HG03196 (cell line): ENCODE data around the gene SLK.

Experiments used
- ATAC-seq: cut with Tn5 transposase; IDR thresholded peaks from one replicate; pipeline ENCODE4 v1.9.1; 2021; ENCODE audit not compliant: unreplicated experiment

Gene SLK

DNA sequence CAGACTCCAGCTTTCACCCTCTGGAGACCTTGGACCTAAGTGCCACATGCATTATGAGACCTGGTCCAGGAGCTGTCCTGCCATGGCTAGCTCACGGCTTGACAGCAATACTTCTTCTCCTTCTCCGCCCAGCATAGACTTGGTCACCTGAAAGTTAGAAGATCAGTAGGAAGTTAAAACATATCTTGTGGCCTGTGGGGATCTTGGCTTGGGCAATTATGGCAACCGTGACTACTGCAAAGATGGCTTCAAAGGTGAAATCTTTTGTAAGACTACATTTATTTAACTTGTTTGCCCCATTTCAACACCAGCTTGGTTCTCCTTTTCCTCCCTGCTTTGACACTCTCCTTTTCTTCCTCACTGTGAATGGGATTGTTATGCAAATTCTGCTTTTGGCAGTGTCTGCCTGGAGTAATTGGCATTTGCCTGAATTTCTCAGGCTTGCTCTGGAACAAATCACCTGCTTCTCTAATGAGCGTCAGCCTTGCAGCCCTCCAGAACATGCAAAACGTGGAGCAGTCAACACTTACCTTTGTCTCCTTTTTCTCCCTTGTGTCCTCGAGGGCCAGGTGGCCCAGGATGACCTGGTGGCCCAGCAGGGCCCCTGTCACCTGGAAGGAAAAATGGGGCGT lies 65.3 kb downstream of the SLK start:
- no peak for ATAC-seq

DNA sequence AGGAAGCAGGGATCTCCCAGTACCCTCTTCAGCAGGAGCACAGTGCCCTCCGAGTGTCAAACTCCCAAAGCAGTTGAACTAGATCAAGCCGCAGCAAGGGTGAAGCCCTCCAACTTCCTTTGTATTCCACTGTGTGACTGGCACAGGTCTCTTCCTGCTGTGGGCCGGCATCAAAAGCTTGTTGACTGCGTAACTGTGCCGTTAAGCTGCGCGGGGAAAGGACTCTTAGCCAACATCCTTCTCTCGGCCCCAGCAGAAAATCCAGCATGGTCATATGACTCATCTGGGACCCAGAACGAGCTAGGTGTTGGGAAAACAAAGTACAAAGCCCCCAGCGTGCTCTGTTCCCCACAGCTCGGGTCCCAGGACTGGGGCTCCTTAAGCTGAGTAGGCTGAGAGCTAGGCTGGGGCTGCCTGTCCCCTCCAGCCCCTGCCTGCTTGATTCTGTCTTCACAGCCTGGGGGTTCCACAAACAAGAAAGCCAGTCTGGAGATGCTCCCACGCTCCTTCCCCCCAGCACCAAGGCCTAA lies 66.5 kb downstream of the SLK start:
- ATAC-seq, result no peak

DNA sequence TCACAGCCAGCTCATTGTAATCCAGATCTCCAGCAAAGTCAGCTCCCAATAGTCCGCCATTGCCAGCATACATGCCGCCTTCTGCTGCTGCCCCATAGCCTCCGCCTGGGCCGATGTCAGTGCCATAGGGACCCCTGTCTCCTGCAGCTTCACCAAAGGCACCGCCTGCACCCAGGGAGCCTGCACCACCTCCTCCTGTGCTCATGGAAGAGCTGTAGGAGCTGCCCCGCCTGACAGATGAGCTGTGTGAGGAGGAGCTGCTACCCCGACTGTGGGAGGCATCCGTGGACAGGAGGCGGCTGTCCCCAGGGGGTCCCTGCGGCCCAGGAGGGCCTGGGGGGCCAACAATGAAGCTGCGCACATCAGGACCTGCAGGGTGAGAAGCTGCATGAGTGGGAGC lies 67.0 kb downstream of the SLK start:
- ATAC-seq, result no peak

DNA sequence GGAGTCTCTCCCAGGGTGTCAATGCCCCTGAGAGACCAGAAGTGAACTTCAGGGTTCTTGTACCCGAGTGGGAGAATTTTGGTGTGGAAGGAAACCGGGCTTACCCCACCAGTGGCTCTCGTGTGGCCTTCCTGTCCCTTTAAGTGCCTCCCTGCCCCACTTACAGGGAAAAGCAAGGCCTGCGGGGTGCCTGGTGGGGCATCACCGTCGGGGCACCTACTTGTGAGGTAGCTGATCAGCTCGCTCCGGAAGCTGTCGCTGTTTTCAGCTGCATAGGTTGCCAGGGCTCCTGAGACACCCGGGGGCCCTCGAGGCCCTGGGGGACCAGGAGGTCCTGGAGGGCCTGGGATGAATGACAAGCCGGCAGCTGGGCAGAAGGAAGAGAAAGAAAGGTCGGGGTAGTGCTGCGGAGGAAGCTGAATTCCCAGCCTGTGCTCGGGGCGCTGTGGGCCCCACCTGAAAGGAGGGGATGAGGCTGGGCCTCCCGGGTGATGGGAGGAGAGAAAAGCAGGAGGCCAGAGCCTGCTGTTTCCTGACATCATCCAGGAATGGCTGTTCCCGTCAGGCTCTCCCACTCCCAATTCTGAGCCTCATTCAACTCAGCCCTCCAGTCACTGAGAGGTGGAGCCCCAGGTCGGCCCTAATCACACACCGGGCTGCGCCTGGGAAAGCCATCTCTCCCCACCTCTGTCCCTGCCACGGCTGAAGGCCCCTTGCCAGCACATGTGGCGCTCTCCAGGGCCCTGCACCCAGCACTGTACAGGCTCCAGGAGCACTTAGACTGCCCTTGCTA lies 67.7 kb downstream of the SLK start:
- no peak for ATAC-seq

DNA sequence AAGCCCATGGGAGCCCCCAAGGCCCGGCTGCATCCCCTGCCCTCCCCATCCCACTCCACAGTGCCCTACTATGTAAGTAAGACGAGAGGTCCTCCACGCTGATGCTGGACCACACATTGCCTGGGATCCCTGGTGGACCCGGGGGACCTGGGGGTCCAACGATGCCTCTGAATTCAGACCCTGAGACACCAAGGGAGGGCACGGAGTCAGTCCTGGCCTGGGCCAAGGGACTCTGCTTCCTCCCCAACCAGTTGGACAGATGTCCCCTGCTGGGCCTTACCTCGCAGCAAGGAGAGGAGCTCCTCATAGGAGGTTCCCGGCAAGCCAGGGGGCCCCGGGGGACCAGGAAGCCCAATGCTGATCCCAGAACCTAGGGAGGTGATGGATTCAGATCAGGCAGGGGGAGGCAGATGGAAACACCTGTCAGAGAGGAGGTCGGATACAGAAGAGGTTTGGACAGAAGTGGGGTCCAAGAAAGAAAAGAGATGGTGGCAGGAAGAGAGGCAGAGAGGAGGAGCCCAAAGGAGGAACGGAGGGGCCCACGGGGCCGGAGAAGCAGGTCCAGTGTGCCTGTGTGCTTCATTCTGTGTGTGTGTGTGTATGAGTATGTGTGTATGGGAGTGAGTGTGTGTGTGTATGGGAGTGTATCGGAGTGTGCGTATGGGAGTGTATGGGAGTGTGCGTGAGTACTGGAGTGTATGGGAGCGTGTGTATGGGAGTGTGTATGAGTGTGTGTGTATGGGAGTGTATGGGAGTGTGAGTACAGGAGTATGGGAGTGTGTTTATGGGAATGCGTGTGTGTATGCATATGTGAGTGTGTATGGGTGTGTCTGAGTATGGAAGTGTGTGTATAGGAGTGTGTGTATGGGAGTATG lies 68.5 kb downstream of the SLK start:
- no peak for ATAC-seq

DNA sequence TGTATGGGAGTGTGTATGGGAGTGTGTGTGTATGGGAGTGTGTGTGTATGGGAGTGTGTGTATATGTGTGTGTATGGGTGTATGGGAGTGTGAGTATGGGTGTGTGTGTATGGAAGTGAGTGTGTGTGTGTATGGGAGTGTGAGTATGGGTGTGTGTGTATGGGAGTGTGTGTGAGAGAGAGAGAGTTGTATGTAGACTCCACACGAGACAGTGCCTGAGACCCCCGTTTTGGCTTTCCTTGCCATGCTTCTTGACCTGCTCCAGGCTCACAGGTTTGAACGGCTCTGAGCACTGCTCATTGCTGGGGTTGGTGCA lies 69.1 kb downstream of the SLK start:
- no peak for ATAC-seq

DNA sequence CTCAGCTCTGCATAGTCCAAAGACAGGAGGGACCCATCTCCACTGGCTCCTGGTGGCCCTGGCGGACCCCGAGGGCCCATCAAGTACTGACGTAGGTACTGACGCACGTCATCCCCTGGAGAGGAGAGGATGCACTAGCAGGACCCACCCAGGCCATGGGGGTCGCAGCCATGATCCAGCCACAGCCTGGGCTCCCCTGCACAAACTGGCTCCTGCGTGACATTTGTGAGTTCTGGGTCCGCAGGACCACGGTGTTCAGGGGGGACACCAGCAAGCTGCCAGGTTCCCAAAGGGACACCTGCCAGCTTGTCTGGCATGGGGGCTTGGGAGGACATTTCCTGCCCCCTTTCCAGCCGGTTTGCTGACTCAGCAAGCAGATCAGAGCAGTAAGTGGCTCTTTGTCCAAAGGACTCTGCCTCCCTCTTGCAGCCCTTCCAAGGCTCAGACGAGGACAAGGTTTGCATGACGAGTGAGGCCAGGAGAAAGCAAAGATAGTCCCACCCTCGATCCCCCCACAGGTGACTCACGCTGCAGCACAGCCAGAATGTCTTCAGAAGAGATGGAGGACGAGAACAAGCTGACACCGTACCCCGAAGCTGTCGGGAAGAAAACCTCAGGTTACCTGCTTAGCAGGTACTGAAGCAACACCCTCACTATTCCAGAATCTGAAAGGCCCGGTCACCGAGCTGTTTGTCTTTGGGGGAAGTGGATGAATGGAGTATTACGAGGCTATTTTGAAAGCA lies 69.7 kb downstream of the SLK start:
- ATAC-seq, result no peak

DNA sequence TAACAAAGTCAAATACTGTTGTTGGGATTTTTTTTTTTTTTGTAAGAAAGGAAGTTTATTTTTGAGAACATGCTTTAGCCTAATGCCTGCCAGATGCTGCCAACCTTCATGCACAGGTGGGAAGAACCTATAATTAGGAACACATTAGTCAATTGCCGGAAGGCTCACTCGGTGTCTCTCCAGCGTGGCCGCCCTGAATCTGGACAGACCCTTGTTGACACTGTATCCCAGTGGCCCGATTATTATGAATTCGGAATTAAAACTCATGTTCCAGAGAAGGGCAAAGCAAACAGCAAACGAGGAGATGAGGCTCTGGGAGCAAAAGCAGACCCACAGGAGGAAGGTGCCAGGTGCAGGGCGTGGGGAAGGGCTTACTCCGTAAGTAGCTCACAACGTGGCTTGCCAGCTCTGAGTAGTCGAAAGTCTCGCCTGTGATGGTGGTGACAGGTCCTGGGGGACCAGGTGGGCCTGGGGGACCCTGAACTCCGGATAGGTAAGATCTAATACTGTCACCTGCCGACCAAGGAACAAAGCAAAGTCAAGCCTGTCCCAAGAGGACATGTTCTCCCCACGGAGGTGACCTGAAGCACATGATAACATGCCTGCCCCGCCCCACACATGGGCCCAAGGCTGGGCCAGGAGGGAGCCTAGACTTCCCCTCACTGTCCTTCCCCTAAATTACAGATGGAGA lies 70.5 kb downstream of the SLK start:
- no peak for ATAC-seq

DNA sequence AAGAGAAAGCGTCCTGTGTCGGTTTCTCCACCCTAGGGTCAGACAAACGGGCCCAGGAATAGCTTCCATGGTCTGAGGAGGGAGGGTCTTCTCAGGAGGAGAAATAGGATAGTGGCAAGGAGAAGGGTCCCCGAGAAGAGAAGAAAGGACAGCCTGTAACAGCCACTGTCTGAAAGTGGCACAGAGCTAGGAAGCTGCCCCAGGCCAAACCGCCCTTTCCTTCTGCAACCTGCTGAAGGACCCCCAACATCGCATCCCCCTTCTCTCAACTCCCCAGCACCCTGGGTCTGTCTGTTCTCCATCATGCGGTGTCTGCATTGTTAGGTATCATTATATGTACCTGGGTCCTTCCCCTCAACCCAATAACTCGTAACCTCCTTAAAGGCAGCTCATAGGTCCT lies 71.6 kb downstream of the SLK start:
- no peak for ATAC-seq

DNA sequence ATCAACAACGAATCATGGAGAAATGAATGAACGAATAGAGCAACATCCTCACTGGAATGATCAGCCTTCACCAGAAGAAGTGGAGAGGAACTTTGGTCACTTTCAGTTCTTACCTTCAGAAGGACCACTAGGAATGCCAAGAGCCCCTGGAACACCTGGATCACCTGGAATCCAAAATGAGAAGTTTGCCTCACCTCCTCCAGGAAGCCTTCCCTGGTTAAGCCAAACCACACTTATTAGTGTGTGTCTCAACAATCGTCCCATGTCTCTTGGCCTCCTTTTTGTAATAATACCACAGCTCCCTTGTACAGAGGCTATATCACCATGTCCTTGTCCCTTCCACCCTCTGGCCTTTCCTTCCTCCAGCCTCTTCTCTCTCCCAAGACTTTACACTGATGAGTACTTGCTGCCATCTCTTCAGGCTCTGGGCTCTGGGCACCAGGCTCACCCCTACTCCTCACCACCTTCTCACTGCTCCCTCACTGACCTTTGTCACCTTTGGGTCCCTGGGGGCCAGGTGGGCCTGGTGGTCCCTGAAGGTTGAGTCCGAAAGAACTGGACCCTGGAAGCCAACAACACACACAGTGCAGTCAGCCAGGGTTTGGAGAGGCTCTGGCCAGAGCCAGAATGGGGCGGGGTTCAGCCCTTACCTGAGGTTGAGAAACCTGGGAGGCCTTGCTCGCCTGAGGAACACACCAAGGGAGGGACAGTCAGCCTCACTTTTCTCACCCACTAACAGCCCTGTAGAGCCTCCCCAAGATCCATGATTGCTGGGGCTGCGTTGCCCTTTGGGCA lies 72.2 kb downstream of the SLK start:
- ATAC-seq, result no peak

DNA sequence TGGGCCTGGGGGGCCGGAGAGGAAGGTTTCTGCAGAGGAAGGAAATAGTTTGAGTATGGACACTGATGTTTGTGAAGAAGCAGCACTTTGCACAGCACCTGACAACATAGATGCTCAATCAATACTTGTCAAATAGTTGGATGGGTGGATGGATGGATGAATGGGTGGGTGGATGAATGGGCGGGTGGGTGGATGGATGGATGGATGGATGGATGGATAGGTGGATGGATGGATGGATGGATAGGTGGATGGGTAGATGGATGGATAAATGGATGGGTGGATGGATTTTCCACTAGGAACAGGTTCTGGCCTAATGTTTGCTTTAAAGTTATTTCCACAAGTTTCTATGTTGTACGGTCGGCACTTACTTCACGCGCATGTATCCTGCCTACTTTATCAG lies 73.4 kb downstream of the SLK start:
- ATAC-seq, result no peak

DNA sequence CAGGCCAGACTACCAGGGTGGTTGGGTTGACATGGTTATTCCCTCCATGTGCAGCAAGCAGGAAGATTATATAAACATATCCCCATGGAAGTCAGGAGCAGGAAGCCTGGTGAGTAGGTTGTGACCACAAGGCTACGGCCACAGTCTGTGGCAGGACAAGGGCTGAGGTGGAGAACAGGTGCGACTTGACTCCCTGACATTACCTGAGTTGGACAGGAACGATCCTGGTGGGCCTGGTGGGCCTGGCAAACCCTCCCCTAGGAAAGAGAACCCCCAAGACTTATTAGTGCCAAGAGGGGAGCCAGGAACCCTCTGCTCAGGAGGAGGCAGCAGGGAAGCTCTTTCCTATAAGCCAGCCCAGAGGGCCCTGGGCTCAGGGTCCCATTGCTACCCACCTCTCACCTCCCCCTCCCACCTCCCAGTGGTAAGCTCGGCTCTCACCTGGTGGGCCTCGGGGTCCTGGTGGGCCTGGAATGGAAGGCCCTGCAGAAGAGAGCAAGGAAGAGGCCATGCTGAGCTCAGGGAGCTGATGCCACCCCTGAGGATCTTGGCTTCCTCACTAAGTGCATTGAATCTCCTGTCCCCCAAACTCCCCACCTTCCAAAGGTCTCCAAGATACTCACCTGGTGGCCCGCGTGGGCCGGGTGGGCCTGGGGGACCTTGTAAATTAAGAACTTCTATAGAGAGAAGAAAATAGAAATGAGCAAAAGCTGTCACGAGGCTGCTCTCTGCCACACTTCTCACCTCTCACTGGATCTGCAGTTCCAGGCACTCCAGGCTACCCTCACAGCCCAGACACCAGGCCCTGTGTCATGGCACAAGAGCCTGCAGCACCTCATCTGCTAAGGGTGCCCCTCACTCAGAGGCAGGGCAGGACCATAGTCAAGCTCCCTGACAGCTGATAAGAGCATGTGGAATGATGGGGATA lies 74.2 kb downstream of the SLK start:
- ATAC-seq, result no peak

DNA sequence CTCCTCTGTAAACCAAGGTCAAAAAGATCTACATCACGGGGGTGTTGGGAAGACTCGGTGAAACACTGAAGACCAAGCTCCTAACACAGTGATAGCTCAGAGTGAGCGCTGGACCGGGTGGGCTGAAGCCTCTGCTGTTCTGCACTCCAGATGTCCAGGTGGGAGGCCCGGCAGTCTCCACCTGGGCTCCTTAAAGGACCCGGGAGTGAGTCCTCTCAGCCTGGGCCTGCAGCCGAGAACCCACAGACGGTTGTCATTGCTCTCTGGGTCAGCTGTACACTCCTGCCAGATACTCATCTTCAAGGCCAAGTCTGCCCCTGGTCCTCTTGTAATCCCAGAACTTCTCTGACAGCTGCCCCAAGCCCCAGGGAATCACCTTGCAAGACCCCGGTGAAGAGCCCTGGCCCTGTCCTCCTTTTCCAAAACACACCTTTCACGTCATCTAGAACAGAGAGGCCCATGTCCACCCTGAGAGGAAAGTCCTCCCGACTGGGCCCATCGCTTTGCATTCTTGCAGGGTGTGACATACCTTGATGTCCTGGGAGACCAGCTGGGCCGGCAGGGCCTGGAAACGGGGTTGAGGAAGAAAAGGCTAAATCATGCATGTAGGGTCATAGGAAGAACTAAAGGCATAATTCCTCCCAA lies 75.1 kb downstream of the SLK start:
- no peak for ATAC-seq

DNA sequence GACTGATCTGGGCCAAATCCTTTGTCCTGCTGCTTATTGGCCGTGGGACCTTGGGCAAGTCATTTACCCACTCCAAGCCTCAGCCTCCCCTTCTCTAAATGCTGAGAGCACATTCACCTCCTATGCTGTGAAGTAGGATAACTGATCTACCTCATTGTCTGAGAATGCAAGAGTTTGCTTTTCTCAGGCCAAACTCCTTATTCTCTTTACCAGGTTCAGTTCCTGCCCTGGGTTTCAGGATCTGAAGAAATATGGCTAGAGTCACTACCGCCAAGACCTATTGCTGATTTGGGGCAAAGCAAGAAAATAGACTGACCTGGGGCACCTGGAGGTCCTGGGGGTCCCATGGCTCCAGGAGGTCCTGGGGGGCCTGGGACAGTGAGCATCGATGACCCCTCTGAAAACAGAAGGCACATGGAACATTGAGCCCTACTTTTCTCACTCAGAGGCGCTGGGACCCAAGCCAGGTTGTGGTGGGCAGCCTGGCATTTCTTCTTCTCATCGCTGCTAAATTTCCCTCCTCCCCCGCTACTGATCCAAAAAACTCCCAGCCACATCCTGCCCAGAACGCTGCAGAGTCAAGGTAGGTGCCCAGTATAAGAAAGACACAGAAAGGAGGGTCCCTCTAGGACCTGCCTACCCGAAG lies 76.4 kb downstream of the SLK start:
- ATAC-seq, result no peak

DNA sequence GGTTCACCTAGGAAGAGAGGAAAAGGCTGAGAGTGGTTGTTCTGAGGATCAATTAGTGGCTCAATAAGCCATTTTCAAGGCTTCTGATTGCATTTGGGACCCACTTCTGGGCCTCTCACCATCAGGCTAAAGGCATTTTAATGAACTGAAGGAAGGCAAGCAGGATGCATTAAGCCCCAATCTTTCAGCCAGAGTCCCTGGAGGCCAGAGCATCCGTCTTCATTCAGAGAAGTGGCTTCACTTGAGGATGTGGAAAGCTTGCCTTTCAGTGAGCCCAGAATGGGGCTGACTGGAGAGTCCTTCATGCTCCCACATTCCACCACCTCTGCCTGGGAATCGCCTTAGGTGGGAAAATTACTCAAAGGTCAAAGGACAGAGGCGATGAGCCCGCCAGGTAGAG lies 76.9 kb downstream of the SLK start:
- no peak for ATAC-seq

DNA sequence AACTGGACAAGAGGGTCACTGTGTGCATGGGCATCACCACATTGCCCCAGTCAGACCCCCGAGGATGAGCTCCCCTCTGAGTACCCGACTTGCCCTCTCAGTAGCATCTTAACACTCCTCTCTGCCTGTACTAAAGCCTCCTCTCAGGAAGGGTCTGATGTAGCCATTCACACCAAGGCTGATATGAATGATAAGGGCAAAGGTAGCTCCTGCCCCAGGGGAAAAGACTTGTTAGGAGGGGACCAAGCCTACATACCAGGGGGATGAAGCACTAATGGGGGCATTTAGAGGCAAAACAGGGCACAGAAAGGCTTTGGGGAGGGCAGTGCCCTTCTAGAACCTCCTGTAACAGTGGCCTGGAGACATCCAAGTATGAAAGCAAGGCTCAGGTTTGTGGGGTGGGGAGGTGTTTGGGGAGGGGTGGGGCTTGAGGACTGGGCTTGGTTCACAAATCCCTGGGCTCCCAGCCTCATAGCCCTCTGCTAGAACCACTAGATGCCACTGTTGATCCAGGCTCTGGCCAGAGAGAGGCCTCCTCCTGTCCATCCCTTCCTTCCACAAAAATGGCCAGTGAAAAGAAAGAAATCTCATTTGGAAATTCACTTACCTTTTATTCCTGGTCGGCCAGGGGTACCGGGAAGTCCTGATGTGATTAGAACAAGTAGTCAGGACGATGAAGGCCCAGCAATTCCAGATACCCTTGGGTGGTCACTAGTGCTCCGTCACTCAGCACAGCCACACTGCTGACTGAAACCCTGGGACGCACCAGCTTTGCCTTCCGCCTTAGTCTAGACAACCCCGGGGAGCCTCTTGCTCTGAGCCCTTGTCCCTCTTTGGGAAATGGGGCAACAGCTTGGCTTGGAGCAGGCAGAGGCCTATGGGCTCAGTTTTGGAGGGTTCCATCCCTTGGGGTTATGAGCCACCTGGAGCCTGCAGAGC lies 78.5 kb downstream of the SLK start:
- no peak for ATAC-seq

DNA sequence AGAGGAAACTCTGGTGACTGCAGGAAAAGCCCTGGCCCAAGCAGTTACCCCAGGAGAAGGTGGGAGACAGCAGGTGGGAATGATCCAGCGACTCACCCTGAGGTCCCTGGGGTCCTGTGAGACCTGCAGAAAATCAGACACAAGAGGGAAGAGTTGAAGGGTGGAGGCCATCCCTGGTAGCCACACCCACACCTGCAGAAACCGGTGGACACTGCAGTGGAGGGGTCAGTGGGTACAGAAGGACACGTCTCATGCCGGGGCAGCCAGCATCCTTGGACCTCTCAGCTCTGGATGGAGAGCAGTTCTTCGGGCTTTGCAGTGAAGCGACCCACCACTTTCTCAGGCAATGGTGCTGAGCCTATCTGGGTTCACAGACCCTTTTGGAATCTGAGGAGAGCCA lies 79.7 kb downstream of the SLK start:
- ATAC-seq, result no peak
